BE2C (cell line): ENCODE results near the gene ENTPD8.
A peak's percentile ranks its signal among the peaks of the same experiment; 100 is the strongest.

Experiments used
- DNase-seq: peaks from one replicate; pipeline ENCODE4 v3.0.0-alpha.2; 2020
- H3K27me3 ChIP-seq: fragments of 250-450 bp; sonication (Bioruptor Pico); 2 replicates; pipeline ENCODE4 v1.5.1; 2020; ENCODE audit warnings: mild to moderate bottlenecking
- H3K36me3 ChIP-seq: fragments of 250-450 bp; sonication (Bioruptor Pico); 2 replicates; pipeline ENCODE4 v1.5.1; 2020; ENCODE audit warnings: mild to moderate bottlenecking
- H3K4me1 ChIP-seq: fragments of 250-450 bp; sonication (Bioruptor Pico); 2 replicates; pipeline ENCODE4 v1.5.1; 2020
- H3K4me3 ChIP-seq: 2 replicates; pipeline ENCODE4 v1.5.1; 2011; ENCODE audit warnings: low read depth, low read length
- H3K9me3 ChIP-seq: fragments of 250-450 bp; sonication (Bioruptor Pico); 2 replicates; pipeline ENCODE4 v1.5.1; 2020
- TF ChIP-seq, protein P1 (sequence below): IDR thresholded peaks from 2 replicates; pipeline ENCODE4 v1.5.1; 2012; ENCODE audit warnings: mild to moderate bottlenecking, low read depth, low read length

ENTPD8 gene

DNA sequence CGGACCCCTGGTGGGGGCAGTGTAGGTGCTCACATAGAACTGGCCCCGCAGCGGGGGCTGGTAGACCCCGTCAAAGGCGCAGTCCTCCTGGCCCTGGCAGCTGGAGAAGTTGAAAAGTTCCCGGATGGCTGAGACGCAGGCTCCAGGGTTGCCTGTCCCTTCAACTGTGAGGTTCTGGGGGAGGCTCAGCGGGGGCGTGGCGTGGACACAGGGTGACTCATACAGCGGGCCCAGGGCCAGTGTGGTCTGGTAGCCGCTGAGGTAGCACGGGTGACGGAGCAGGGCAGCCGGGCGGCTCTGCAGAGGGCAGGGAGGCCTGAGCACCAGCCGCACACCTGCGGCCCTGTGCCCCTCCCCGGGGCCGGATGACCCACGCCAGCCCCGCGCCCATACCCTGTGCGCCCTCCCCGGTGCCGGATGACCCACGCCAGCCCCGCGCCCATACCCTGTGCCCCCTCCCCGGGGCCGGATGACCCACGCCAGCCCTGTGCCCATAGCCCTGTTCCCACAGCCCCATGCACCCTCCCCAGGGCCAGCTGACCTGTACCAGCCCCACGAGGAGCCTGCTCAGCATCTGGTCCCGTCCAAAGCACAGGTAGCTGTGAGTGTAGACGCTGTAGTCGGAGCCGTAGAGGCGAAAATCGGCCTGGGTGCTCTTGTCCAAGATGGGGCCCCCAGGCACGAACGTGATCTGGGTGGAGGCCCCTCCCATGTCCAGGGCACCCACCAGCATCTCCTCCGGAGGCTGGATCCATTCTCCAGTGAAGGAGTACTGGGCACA, 5.0 kb downstream of the ENTPD8 start:
- no peak overlapping the region for H3K4me3 ChIP-seq
- no peaks in the 10 kb centered on the region for H3K27me3 ChIP-seq
- peaks cover 9% of the 10 kb centered on the region for H3K4me1 ChIP-seq
- no peaks in the 10 kb centered on the region for H3K36me3 ChIP-seq
- peak; percentile 89 for DNase-seq
- TF ChIP-seq, protein P1, sequence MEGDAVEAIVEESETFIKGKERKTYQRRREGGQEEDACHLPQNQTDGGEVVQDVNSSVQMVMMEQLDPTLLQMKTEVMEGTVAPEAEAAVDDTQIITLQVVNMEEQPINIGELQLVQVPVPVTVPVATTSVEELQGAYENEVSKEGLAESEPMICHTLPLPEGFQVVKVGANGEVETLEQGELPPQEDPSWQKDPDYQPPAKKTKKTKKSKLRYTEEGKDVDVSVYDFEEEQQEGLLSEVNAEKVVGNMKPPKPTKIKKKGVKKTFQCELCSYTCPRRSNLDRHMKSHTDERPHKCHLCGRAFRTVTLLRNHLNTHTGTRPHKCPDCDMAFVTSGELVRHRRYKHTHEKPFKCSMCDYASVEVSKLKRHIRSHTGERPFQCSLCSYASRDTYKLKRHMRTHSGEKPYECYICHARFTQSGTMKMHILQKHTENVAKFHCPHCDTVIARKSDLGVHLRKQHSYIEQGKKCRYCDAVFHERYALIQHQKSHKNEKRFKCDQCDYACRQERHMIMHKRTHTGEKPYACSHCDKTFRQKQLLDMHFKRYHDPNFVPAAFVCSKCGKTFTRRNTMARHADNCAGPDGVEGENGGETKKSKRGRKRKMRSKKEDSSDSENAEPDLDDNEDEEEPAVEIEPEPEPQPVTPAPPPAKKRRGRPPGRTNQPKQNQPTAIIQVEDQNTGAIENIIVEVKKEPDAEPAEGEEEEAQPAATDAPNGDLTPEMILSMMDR: no peak
- no peaks in the 10 kb centered on the region for H3K9me3 ChIP-seq

DNA sequence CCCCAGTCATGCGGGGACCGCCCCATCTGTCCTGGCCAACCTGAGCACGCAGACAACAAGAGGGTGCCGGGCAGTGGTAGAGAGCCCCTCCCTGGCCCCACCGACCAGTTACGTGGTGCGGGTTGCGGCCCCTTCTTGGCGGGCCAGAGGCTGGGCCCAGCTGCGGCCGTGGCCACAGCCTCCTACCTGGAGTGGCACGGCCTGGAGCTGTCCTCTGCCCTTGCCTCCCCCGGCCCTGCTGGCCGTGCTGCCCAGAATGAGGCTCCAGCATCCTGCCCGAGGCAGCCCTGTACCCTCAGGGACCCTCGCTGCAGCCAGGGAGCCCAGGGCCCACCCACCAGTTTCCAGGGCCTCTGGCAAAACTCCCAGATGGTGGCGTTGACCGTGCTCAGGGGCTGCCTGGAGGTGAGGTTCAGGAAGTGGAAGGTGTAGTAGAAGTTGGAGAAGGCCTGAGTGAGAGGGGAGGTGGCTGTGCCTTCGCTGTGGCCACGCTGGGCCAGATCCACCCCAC, 5.7 kb downstream of the ENTPD8 start:
- DNase-seq: peak; percentile 12
- H3K36me3 ChIP-seq: no peaks in the 10 kb centered on the region
- no peaks in the 10 kb centered on the region for H3K9me3 ChIP-seq
- H3K4me1 ChIP-seq: peaks cover 9% of the 10 kb centered on the region
- no peaks in the 10 kb centered on the region for H3K27me3 ChIP-seq
- TF ChIP-seq, protein P1: no peak
- H3K4me3 ChIP-seq: no peak overlapping the region

DNA sequence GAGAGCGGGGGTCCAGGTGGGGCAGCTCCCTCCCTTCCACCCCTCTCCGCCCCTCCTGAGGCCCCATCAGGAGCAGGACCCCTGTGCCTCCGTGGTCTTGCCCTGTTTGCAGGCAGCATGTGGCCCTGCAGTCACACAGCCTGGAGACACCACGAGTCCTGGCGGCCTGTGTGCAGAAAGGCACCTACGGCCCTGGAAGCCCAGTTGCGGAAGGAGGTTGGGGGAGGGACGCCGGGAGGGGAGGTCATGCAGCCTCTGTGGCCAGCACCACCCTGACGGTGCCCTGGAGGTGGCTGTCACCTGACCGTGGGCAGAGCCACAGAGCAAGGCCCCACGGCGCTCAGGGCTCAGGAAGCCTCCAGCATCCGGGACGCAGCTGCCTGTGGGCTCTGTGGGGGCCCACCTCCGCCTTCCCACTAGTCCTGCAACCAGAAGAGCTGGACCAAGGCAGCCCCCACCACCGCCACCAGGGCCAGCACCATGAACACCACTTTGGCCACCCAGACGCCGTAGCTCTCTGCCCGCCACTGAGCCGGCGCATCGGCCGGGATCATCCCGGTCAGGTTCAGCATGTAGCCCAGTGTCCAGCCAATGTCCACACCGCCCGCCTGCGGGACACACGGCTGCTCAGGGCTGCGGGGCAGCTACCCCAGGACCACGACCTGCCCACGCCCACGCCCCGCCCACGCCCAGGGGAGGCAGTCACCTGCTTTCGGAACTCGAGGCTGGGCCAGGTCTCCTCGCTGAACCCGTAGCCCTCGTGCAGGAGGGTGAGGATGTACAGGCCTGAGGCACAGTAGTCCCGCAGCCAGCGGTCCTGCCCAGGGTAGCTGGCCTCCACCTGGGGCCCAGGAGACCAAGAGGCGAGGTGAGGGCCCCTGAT, 6.4 kb downstream of the ENTPD8 start:
- no peaks in the 10 kb centered on the region for H3K36me3 ChIP-seq
- H3K27me3 ChIP-seq: no peaks in the 10 kb centered on the region
- no peaks in the 10 kb centered on the region for H3K9me3 ChIP-seq
- TF ChIP-seq, protein P1: no peak
- H3K4me3 ChIP-seq: no peak overlapping the region
- peaks cover 9% of the 10 kb centered on the region for H3K4me1 ChIP-seq
- peak; percentile 9 for DNase-seq

DNA sequence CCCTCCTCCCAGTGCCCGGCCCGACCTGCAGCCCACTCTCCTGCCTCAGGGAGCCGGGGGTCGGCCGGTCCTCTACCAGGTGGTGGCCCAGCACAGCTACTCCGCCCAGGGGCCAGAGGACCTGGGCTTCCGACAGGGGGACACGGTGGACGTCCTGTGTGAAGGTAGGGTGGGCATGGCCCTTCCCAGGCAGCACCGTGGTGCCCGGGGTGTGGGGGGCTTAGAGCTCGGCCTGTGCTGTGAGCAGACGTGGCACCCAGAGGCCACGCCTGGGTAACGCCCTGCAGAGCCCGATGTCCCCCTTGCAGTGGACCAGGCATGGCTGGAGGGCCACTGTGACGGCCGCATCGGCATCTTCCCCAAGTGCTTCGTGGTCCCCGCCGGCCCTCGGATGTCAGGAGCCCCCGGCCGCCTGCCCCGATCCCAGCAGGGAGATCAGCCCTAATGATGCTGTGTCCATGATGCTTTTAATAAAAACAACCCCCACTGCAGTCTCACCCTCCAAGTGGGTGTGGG, 7.2 kb downstream of the ENTPD8 start:
- TF ChIP-seq, protein P1: no peak
- H3K27me3 ChIP-seq: no peaks in the 10 kb centered on the region
- peak; percentile 10 for DNase-seq
- H3K4me1 ChIP-seq: peaks cover 9% of the 10 kb centered on the region
- no peaks in the 10 kb centered on the region for H3K36me3 ChIP-seq
- no peak overlapping the region for H3K4me3 ChIP-seq
- no peaks in the 10 kb centered on the region for H3K9me3 ChIP-seq

DNA sequence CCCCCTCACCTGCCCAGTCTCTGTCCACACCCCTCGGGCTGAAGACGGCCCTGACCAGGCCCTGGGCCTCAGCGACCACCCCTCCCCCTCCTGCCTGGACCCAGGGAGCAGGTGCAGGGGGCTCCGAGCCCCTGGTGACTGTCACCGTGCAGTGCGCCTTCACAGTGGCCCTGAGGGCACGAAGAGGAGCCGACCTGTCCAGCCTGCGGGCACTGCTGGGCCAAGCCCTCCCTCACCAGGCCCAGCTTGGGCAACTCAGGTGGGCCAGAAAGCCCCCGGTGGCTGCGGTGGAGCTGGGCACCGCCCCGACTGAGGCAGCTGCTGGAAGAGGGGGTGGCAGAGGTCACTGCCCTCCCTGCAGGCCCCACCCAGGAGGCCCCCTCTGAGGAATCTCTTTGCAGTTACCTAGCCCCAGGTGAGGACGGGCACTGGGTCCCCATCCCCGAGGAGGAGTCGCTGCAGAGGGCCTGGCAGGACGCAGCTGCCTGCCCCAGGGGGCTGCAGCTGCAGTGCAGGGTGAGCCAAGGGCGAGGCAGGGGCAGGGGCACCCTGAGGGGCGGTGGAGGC, 7.7 kb downstream of the ENTPD8 start:
- Histone ChIP-seq H3K36me3 (no peaks in the 10 kb centered on the region), H3K4me1 (peaks cover 9% of the 10 kb centered on the region), H3K27me3 (no peaks in the 10 kb centered on the region), H3K9me3 (no peaks in the 10 kb centered on the region), H3K4me3 (no peak overlapping the region)
- TF ChIP-seq, protein P1: no peak
- DNase-seq: peak; percentile 12
